Neuronal stem cell (in vitro differentiated cells): Measurements from ENCODE around the gene FOS.

Experiments used
- DNase-seq: peaks from one replicate; pipeline ENCODE4 v3.0.0-alpha.2; 2013; ENCODE audit warnings: low spot score
- H2AFZ ChIP-seq: one replicate; pipeline ENCODE4 v1.6.1; 2013; ENCODE audit warnings: mild to moderate bottlenecking, low read length, inconsistent platforms
- H2AK5ac ChIP-seq: 2 replicates; pipeline ENCODE4 v1.6.1; 2013; ENCODE audit warnings: low read depth, mild to moderate bottlenecking, inconsistent platforms, low read length, moderate library complexity, mixed read lengths
- H2BK120ac ChIP-seq: 2 replicates; pipeline ENCODE4 v1.6.1; 2013; ENCODE audit warnings: low read depth, mild to moderate bottlenecking, inconsistent platforms, low read length, moderate library complexity, mixed read lengths
- H2BK12ac ChIP-seq: one replicate; pipeline ENCODE4 v1.6.1; 2013; ENCODE audit warnings: low read length, inconsistent platforms
- H2BK15ac ChIP-seq: 2 replicates; pipeline ENCODE4 v1.6.1; 2013; ENCODE audit warnings: mild to moderate bottlenecking, low read length, inconsistent platforms, mixed read lengths
- H2BK5ac ChIP-seq: one replicate; pipeline ENCODE4 v1.6.1; 2013; ENCODE audit warnings: inconsistent platforms, mild to moderate bottlenecking, low read length, moderate library complexity
- H3K14ac ChIP-seq: one replicate; pipeline ENCODE4 v1.6.1; 2013; ENCODE audit warnings: low read length, inconsistent platforms
- H3K18ac ChIP-seq: 2 replicates; pipeline ENCODE4 v1.6.1; 2013; ENCODE audit warnings: low read length, inconsistent platforms
- H3K23ac ChIP-seq: 2 replicates; pipeline ENCODE4 v1.6.1; 2013; ENCODE audit warnings: low read depth, mild to moderate bottlenecking, mixed read lengths, low read length, inconsistent platforms; ENCODE audit not compliant: poor library complexity
- H3K27ac ChIP-seq: replicated peaks from 3 replicates; pipeline ENCODE4 v1.5.1; 2013; ENCODE audit warnings: low read length, inconsistent platforms
- H3K27me3 ChIP-seq, 3 experiments: 2 replicates each; pipeline ENCODE4 v1.6.1; 2013; ENCODE audit warnings: low read length in 3 of 3, mild to moderate bottlenecking in 2 of 3, inconsistent platforms in 1 of 3, low read depth in 1 of 3, mixed read lengths in 1 of 3, moderate library complexity in 1 of 3; ENCODE audit not compliant: control insufficient read depth in 3 of 3, insufficient read depth in 3 of 3
- H3K36me3 ChIP-seq, 2 donors: replicated peaks in 1 of 2; 2 replicates each; pipeline ENCODE4 v1.6.1; 2013; ENCODE audit warnings: low read length in 2 of 2; ENCODE audit not compliant: control insufficient read depth in 2 of 2, insufficient read depth in 2 of 2
- H3K4ac ChIP-seq: 2 replicates; pipeline ENCODE4 v1.6.1; 2013; ENCODE audit warnings: inconsistent platforms, mild to moderate bottlenecking, low read length, moderate library complexity
- H3K4me1 ChIP-seq, 2 donors: 1 replicate in 1 of 2; 2 replicates in 1 of 2; pipeline ENCODE4 v1.6.1; 2013; ENCODE audit warnings: low read length in 2 of 2, low read depth in 1 of 2; ENCODE audit not compliant: control insufficient read depth in 2 of 2, insufficient read depth in 1 of 2
- H3K4me2 ChIP-seq: one replicate; pipeline ENCODE4 v1.6.1; 2013; ENCODE audit warnings: mild to moderate bottlenecking, low read length, inconsistent platforms; ENCODE audit not compliant: insufficient read depth, poor library complexity, severe bottlenecking
- H3K4me3 ChIP-seq, 2 donors: 2 replicates each; pipeline ENCODE4 v1.5.1; 2013; ENCODE audit warnings: low read length in 2 of 2, mild to moderate bottlenecking in 2 of 2, inconsistent platforms in 1 of 2, moderate library complexity in 1 of 2
- H3K79me1 ChIP-seq: one replicate; pipeline ENCODE4 v1.6.1; 2013; ENCODE audit warnings: low read depth, mild to moderate bottlenecking, inconsistent platforms, low read length, moderate library complexity
- H3K9ac ChIP-seq: one replicate; pipeline ENCODE4 v1.6.1; 2013; ENCODE audit warnings: mild to moderate bottlenecking, low read depth, low read length, inconsistent platforms; ENCODE audit not compliant: poor library complexity
- H3K9me3 ChIP-seq, 2 donors: replicated peaks in 1 of 2; 2 replicates each; pipeline versions ENCODE3 to v1.6.1; 2013; ENCODE audit warnings: low read length in 2 of 2, mild to moderate bottlenecking in 2 of 2, inconsistent platforms in 1 of 2, low read depth in 1 of 2, mixed read lengths in 1 of 2, moderate library complexity in 1 of 2; ENCODE audit not compliant: control insufficient read depth in 2 of 2, insufficient read depth in 1 of 2
- H4K8ac ChIP-seq: one replicate; pipeline ENCODE4 v1.6.1; 2013; ENCODE audit warnings: low read depth, mild to moderate bottlenecking, inconsistent platforms, low read length, moderate library complexity
- H4K91ac ChIP-seq: one replicate; pipeline ENCODE4 v1.6.1; 2013; ENCODE audit warnings: low read length, low read depth, mild to moderate bottlenecking, inconsistent platforms; ENCODE audit not compliant: poor library complexity
- WGBS, 2 donors: extraction: QIAGEN DNeasy Blood & Tissue Kit; methylation state at CpG; one replicate each; pipeline ENCODE4 v1.1.7; 2013; ENCODE audit warnings: missing lambda C conversion rate in 2 of 2, mixed read lengths in 1 of 2; ENCODE audit not compliant: insufficient read length in 2 of 2, insufficient replicate concordance in 1 of 2; ENCODE audit errors: extremely low coverage in 2 of 2; 5-methylcytosine and 5-hydroxymethylcytosine counted together

The FOS gene

DNA sequence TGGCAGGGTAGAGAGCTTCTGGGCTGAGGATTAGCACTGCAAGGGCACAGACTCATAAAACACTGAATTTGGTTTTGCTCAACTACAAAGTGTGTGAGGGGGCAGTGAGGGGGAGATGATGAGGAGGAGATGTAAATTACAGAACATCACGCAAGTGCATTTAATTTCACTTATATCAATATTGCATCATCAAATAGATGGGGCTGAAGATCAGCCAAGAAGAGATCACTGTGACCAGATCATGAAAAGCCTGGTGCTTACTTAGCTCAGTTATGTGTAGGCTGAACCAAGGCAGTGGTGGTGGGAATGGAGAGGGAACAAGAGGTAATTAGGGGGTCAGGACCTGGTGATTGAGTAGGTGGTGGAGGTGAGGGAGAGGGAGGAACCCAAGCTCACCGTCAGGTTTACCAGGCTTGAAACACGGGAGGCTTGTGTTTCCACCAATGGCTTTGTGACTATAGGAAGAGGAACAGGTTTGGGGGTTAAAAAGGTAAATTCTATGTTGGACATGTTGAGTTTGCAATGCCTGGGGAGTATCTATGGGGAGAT is 11.3 kb downstream of the FOS start:
- WGBS, 2 donors = no CpG with 5 or more reads among the region's 3 CpGs
- no peak overlapping the region for H4K8ac ChIP-seq
- peaks cover 0 to 8% (median 0%) of the 10 kb centered on the region in 3 experiments for H3K27me3 ChIP-seq
- H2BK120ac ChIP-seq = no peak overlapping the region
- H3K27ac ChIP-seq = no peak overlapping the region
- H3K9me3 ChIP-seq = no peaks in the 10 kb centered on the region
- no peak overlapping the region for H3K14ac ChIP-seq
- no peak overlapping the region for H4K91ac ChIP-seq
- no peak overlapping the region for H2BK15ac ChIP-seq
- H3K4me1 ChIP-seq = peaks cover 2 to 10% of the 10 kb centered on the region in 2 donors
- no peak overlapping the region for H3K4me2 ChIP-seq
- no peak overlapping the region for H3K18ac ChIP-seq
- H2BK12ac ChIP-seq = no peak overlapping the region
- no peak overlapping the region for H2AFZ ChIP-seq
- H2BK5ac ChIP-seq = no peak overlapping the region
- H3K4ac ChIP-seq = no peak overlapping the region
- no peaks in the 10 kb centered on the region for H3K36me3 ChIP-seq
- H3K4me3 ChIP-seq = no peak overlapping the region
- no peaks in the 10 kb centered on the region for H3K79me1 ChIP-seq
- DNase-seq = no peak
- no peak overlapping the region for H3K23ac ChIP-seq
- H3K9ac ChIP-seq = no peak overlapping the region
- H2AK5ac ChIP-seq = no peak overlapping the region

GRCh38 chr14:75290851-75291250 is 12.2 kb downstream of the FOS start:
- Histone ChIP-seq H2BK5ac (no peak overlapping the region), H2BK15ac (no peak overlapping the region), H3K79me1 (no peaks in the 10 kb centered on the region), H3K9me3 (no peaks in the 10 kb centered on the region), H4K91ac (no peak overlapping the region), H4K8ac (no peak overlapping the region), H2BK12ac (no peak overlapping the region), H3K4me3 (no peak overlapping the region), H3K4me1 (peaks cover 8 to 14% of the 10 kb centered on the region in 2 donors), H3K9ac (no peak overlapping the region), H2AFZ (no peak overlapping the region), H3K14ac (no peak overlapping the region), H3K18ac (no peak overlapping the region), H3K4me2 (no peak overlapping the region), H3K27ac (no peak overlapping the region), H3K36me3 (no peaks in the 10 kb centered on the region), H2AK5ac (no peak overlapping the region), H2BK120ac (no peak overlapping the region), H3K4ac (no peak overlapping the region), H3K23ac (no peak overlapping the region), H3K27me3 (peaks cover 0 to 8% (median 0%) of the 10 kb centered on the region in 3 experiments)
- WGBS, 2 donors = no CpG with 5 or more reads among the region's 3 CpGs
- DNase-seq = no peak

DNA sequence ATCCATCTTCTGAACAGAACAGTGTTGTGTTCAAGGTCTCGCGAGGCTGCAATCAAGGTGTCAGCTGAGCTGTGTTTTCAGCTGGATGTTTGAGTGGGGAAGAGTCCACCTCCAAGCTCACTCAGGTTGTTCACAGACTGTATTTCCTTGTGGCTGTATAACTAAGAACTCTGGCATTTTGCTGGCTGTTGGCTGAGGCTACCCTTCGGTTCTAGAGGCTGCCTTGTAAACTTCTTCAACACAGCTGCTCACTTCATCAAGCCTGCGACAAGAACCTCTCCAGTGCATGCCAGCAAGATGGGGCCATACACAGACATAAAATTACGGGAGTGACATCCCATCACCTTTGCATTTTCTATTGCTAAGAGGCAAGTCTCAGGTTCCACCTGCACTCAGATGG is 12.7 kb downstream of the FOS start:
- H2BK15ac ChIP-seq = no peak overlapping the region
- H2AK5ac ChIP-seq = no peak overlapping the region
- H2AFZ ChIP-seq = no peak overlapping the region
- H3K4me1 ChIP-seq = peaks cover 9 to 13% of the 10 kb centered on the region in 2 donors
- H4K8ac ChIP-seq = no peak overlapping the region
- no peak overlapping the region for H3K18ac ChIP-seq
- H3K27me3 ChIP-seq = peaks cover 0 to 8% (median 0%) of the 10 kb centered on the region in 3 experiments
- no peak overlapping the region for H2BK120ac ChIP-seq
- no peaks in the 10 kb centered on the region for H3K79me1 ChIP-seq
- no peak overlapping the region for H3K4me3 ChIP-seq
- H2BK12ac ChIP-seq = no peak overlapping the region
- no peak overlapping the region for H3K27ac ChIP-seq
- no peak overlapping the region for H3K9ac ChIP-seq
- H4K91ac ChIP-seq = no peak overlapping the region
- no peak overlapping the region for H3K4me2 ChIP-seq
- no peaks in the 10 kb centered on the region for H3K36me3 ChIP-seq
- no peak overlapping the region for H3K23ac ChIP-seq
- no peak overlapping the region for H2BK5ac ChIP-seq
- no peaks in the 10 kb centered on the region for H3K9me3 ChIP-seq
- WGBS, 2 donors = no CpG with 5 or more reads among the region's 5 CpGs
- H3K14ac ChIP-seq = no peak overlapping the region
- H3K4ac ChIP-seq = no peak overlapping the region
- no peak for DNase-seq

GRCh38 chr14:75292101-75292563 is 13.5 kb downstream of the FOS start:
- no peak overlapping the region for H2BK15ac ChIP-seq
- H3K4me3 ChIP-seq = no peak overlapping the region
- H2AK5ac ChIP-seq = no peak overlapping the region
- H3K23ac ChIP-seq = no peak overlapping the region
- H3K27ac ChIP-seq = no peak overlapping the region
- H3K9ac ChIP-seq = no peak overlapping the region
- H3K36me3 ChIP-seq = no peaks in the 10 kb centered on the region
- no peaks in the 10 kb centered on the region for H3K79me1 ChIP-seq
- no peak for DNase-seq
- H2BK120ac ChIP-seq = no peak overlapping the region
- H3K4me1 ChIP-seq = peaks cover 9 to 11% of the 10 kb centered on the region in 2 donors
- WGBS, 2 donors = no CpG with 5 or more reads among the region's 9 CpGs
- H3K4ac ChIP-seq = no peak overlapping the region
- no peak overlapping the region for H4K8ac ChIP-seq
- H3K27me3 ChIP-seq = peaks cover 0 to 8% (median 0%) of the 10 kb centered on the region in 3 experiments
- H2BK12ac ChIP-seq = no peak overlapping the region
- peak overlapping the region; percentile 68 for H3K18ac ChIP-seq
- no peak overlapping the region for H3K4me2 ChIP-seq
- no peak overlapping the region for H2AFZ ChIP-seq
- H3K9me3 ChIP-seq = no peaks in the 10 kb centered on the region
- no peak overlapping the region for H2BK5ac ChIP-seq
- no peak overlapping the region for H3K14ac ChIP-seq
- no peak overlapping the region for H4K91ac ChIP-seq
